Measurements from ENCODE around the gene TRIM7.

TRIM7 gene

GRCh38 chr5:181204113-181204825, 727 bp downstream of the TRIM7 start:
- in situ Hi-C loops (cut with HindIII; ENCODE audit: low pct_unique_long_range_greater_than_20kb, low sequenced_read_pairs): no loop called here
- peak in 1 of 2 experiments; percentile 49 for DNase-seq (ENCODE audit: low read depth in 1 of 2, low spot score in 1 of 2)

GRCh38 chr5:181203777-181204112, 1.3 kb downstream of the TRIM7 start:
- in situ Hi-C loops (cut with HindIII; ENCODE audit: low pct_unique_long_range_greater_than_20kb, low sequenced_read_pairs): no loop called here
- TF ChIP-seq JUND (IDR thresholded peaks at IDR 0.05; ENCODE audit: low read depth): no peak

More at GRCh38 chr5:181204113-181204825, 727 bp downstream of the TRIM7 start:
- no peak for TF ChIP-seq JUND (IDR thresholded peaks at IDR 0.05; ENCODE audit: low read depth)

GRCh38 chr5:181203093-181203711, 1.8 kb downstream of the TRIM7 start:
- TF ChIP-seq JUND (IDR thresholded peaks at IDR 0.05; ENCODE audit: low read depth): no peak
- in situ Hi-C loops (cut with HindIII; ENCODE audit: low pct_unique_long_range_greater_than_20kb, low sequenced_read_pairs): no loop called here
- DNase-seq (ENCODE audit: low read depth in 1 of 2, low spot score in 1 of 2): no peak

More at GRCh38 chr5:181203777-181204112, 1.3 kb downstream of the TRIM7 start:
- DNase-seq (ENCODE audit: low read depth in 1 of 2, low spot score in 1 of 2): no peak

GRCh38 chr5:181200816-181201215, 4.2 kb downstream of the TRIM7 start:
- no peak for DNase-seq (ENCODE audit: low read depth in 1 of 2, low spot score in 1 of 2)
- no peak for TF ChIP-seq JUND (IDR thresholded peaks at IDR 0.05; ENCODE audit: low read depth)
- in situ Hi-C loops (cut with HindIII; ENCODE audit: low pct_unique_long_range_greater_than_20kb, low sequenced_read_pairs): no loop called here

- no peak for DNase-seq (ENCODE audit: low read depth in 1 of 2, low spot score in 1 of 2)
- in situ Hi-C loops (cut with HindIII; ENCODE audit: low pct_unique_long_range_greater_than_20kb, low sequenced_read_pairs): no loop called here
- no peak for TF ChIP-seq JUND (IDR thresholded peaks at IDR 0.05; ENCODE audit: low read depth)
These were observed 4.9 kb downstream of the TRIM7 start for GRCh38 chr5:181199881-181200638.

- in situ Hi-C loops (cut with HindIII; ENCODE audit: low pct_unique_long_range_greater_than_20kb, low sequenced_read_pairs): no loop called here
- TF ChIP-seq JUND (IDR thresholded peaks at IDR 0.05; ENCODE audit: low read depth): no peak
- no peak for DNase-seq (ENCODE audit: low read depth in 1 of 2, low spot score in 1 of 2)
These were observed 6.0 kb downstream of the TRIM7 start for GRCh38 chr5:181198905-181199519.

- no peak for DNase-seq (ENCODE audit: low read depth in 1 of 2, low spot score in 1 of 2)
- no peak for TF ChIP-seq JUND (IDR thresholded peaks at IDR 0.05; ENCODE audit: low read depth)
- in situ Hi-C loops (cut with HindIII; ENCODE audit: low pct_unique_long_range_greater_than_20kb, low sequenced_read_pairs): no loop called here
These were observed 6.8 kb downstream of the TRIM7 start for GRCh38 chr5:181198106-181198685.

GRCh38 chr5:181197326-181197951, 7.6 kb downstream of the TRIM7 start:
- no peak for TF ChIP-seq JUND (IDR thresholded peaks at IDR 0.05; ENCODE audit: low read depth)
- in situ Hi-C loops (cut with HindIII; ENCODE audit: low pct_unique_long_range_greater_than_20kb, low sequenced_read_pairs): no loop called here
- DNase-seq (ENCODE audit: low read depth in 1 of 2, low spot score in 1 of 2): no peak

GRCh38 chr5:181195249-181195761, 9.7 kb downstream of the TRIM7 start:
- TF ChIP-seq JUND (IDR thresholded peaks at IDR 0.05; ENCODE audit: low read depth): no peak
- in situ Hi-C loops (cut with HindIII; ENCODE audit: low pct_unique_long_range_greater_than_20kb, low sequenced_read_pairs): no loop called here
- DNase-seq (ENCODE audit: low read depth in 1 of 2, low spot score in 1 of 2): no peak

- in situ Hi-C loops (cut with HindIII; ENCODE audit: low pct_unique_long_range_greater_than_20kb, low sequenced_read_pairs): no loop called here
- no peak for DNase-seq (ENCODE audit: low read depth in 1 of 2, low spot score in 1 of 2)
- TF ChIP-seq JUND (IDR thresholded peaks at IDR 0.05; ENCODE audit: low read depth): no peak
These were observed 10.3 kb downstream of the TRIM7 start for GRCh38 chr5:181194489-181195248.

- in situ Hi-C loops (cut with HindIII; ENCODE audit: low pct_unique_long_range_greater_than_20kb, low sequenced_read_pairs): no loop called here
- TF ChIP-seq JUND (IDR thresholded peaks at IDR 0.05; ENCODE audit: low read depth): no peak
- DNase-seq (ENCODE audit: low read depth in 1 of 2, low spot score in 1 of 2): no peak
These were observed 11.3 kb downstream of the TRIM7 start for GRCh38 chr5:181193656-181194055.

Data from T47D (cell line).